Superior temporal gyrus (tissue), 1 donor: ENCODE measurements around the gene ST6GALNAC5.

Experiments used
- DNase-seq: peaks from one replicate; pipeline ENCODE4 v3.0.0-alpha.2; 2016; ENCODE audit errors: extremely low spot score

ST6GALNAC5 gene

DNA sequence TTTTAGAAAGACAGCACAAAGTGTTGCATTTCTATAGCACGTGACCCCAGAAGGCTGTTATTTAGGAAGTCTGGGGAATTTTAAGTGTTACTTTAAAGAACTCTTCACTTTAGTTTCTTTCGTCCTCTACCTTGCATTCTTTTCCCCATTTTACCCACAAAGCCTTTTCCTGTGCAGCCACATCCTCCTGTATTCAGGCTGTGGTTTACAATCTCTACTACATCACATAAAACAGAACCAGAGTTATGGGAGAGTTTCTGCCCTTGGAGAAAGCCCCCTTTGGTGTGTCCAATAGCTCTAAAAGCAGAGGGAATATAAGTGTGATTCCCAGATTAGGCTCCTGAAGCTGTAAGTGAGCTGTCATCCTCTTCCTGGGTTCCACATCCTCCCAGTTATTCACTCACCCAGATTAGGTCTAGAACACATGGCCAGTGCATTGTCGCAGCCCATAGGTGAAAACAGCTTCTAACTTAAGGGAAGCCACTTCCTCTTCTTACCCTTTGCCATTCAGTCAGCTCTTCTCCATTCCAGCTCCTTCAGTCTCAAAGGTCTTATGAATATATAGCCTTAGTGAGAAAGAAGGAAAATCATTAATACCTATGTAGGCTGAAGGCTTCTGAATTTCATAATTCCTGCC, 180.8 kb downstream of the ST6GALNAC5 start:
- no peak for DNase-seq

DNA sequence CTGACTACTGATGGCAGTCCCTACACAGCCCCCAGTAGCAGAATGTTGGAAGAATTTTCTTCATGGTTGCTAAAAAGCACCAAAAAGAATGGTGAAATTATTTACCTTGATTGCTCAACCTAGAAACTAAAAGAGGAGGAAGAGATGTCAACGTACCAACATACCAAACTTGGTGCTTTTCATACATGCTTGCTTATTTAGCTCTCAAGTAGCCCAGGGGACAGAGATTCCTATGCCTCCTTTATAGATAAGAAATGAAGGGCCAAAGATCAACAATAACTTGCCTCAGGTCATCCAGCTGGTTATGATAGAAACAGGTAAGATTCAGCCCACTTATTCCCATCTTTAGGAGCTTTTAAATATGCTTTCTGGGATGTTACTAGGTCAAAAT, 181.3 kb downstream of the ST6GALNAC5 start:
- DNase-seq, result no peak

DNA sequence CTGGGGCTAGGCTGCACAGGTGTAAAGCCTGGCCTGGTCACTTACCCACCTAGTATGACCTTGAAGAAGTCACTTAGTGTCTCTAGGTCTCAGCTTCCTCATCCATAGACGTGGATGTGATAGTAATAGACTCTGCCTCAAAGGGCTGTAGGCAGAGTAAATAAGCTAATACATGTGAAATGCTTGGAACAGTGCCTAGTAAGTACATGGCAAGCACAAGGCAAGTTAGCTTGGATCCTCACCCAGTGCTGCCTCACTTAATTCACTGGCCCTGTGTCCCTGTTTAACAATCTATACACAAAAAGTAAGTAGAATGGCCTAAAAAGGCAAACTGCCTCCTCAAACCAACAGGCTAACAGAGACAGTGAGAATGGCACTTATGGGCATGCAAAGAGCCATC, 184.1 kb downstream of the ST6GALNAC5 start:
- no peak for DNase-seq

DNA sequence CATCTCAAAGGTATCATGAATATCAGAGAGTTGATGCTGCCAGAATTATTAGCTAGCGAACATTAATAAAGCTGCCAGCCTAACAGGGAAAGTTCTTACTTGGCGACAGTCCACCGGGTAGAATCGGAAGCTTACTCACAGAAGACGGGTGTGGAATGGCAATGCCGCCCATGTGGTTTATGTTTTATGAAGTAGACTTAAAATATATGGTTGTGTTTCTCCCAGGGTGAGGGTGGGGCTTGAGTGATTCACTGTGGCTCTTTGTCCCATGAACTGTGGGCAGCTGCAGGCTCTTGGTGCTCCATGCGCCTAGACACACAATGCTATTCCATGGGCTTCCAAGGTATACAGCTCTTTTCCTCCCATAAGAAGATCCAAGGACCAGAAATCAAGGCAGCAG, 189.2 kb downstream of the ST6GALNAC5 start:
- no peak for DNase-seq

DNA sequence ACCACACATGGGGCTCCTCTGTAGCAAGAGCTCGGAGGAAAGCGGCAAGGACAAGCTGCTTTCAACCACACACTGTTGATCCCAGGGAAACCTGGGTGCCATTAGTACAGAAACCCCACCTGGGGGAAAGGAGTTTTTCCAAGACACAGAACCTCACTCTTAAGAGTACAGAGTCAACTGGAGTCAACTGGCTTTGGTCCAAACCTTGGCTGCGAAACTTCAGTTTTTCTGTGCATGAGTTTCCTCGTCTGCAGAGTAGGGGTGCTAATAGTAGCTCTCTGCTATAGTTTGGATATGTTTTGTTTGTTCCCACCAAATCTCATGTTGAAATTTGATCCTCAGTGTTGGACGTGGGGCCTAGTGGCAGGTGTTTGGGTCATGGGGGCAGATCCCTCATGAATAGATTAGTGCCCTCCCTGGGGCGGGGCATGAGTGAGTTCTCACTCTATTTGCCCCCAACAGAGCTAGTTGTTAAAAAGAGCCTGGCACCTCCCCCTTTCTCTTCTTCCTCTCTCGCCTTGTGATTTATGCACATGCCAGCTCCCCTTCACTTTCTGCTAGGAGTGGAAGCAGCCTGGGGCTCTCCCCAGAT, 190.8 kb downstream of the ST6GALNAC5 start:
- DNase-seq, result no peak

DNA sequence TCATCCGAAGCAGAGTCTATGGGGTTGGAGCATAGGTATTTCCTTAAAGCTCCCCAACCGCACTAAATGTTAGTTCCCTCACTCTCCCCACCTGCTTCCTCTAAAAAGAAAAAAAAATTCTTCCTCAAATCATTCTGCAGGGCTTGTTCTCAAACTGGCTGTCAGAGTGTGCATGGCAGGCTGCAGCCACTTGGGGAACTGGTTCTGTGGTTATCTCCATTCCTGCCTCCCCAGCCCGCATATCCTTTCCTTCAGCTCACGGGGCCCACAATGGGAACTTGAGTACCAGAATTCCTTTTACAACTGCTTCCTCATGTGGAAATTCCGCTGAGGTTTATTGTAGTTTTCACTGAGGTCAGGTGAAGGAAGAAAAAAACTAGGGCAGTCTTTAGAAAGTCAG, 192.7 kb downstream of the ST6GALNAC5 start:
- no peak for DNase-seq

DNA sequence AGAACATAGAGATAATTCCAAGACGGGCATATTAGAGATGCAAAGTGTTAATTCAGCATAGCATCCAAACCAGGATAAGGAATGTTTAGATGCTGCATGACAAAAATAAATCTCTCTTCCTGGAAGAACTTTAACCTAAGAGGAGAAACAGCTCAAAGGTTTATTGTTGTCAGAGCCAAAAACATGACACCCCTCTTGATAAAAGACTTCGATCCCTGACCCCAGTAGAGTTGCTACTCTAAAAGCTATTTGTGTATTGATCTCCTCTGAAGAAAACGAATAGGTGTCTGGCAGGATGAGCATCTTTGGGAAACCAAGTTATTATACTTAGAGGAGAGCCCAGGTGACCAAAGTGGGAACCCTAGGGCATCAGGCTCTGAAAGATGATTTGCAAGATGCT, 193.9 kb downstream of the ST6GALNAC5 start:
- no peak for DNase-seq

DNA sequence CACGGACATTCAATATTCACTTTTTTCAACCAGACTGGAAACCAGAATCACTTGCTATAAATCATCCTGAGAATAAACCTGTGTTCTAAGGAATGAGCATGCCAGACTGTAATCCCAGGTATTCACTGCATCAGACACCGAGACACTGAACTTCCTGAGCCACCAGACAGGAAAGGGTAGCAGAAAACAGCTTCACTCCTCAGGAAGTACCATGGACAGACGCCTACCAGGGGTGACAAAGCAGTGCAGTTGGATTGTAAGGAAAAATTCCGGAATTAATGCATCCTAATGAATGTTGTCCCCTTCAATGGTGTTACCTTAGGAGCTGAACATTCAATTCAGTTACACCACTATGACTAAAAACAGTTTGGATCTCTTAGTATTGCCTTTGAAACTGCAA, 195.8 kb downstream of the ST6GALNAC5 start:
- no peak for DNase-seq

DNA sequence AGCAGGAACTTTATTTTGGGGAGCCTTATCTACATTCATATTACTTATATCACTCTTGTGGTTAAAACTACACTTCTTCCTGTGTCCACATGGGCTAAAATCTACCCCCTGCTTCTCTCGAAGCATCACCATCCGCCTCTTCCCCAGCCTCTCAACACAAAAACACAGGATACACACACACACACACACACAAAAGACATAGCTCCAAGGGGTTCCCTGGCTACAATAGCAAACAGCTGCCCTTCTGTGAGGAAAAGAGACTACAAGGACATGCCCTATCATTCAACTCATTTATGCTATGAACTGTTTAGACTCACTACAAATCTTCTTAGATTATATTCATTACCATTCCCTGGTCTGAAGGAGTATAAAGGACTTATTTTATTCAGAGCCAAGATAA, 197.0 kb downstream of the ST6GALNAC5 start:
- no peak for DNase-seq

DNA sequence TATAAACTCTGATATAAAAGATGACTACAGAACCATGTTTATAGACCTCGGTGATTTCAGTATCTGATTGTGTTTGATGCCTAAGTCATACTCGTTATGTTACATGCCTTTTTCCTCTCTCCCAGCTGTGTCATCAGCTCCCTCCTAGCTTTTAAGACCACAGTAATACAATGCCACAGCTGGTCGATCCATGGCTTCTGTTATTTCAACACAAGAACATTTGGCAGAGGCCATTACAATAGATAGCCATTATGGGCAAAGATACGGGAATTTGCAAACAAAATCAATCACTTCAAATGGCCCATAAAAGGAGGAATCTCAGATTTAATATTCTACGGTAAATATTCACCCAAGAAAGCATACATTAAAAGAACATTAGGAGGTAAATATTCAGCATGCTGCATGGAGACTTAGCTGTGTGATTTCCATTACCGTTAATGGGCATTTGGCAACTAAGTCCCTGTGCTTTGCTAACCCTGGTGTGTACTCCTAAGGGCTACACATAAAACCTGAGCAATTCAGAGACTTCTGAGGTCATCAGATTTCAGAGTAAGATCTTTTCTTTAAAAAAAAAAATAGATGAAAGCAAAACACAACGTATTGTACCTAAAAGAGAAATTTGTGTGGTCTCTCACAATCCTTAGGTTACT, 198.5 kb downstream of the ST6GALNAC5 start:
- no peak for DNase-seq

DNA sequence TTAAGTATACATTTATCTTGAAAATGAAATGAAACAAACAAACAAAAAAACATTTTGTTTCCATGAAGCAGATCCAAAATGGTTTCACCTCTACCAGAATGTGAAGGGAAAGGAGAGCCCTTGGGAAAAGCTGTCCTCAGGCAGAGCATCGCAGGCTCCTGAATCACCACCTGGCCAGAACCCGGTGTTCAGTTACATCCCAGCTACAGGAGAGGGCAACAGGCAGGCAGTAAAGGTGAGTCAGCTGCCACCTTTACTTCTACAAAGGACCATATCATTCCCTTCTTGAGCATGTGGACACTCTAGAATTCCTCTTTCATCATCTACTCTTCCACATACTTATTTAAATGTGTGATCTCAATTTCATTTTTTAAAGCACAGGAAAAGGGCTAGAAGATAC, 200.7 kb downstream of the ST6GALNAC5 start:
- DNase-seq, result no peak

DNA sequence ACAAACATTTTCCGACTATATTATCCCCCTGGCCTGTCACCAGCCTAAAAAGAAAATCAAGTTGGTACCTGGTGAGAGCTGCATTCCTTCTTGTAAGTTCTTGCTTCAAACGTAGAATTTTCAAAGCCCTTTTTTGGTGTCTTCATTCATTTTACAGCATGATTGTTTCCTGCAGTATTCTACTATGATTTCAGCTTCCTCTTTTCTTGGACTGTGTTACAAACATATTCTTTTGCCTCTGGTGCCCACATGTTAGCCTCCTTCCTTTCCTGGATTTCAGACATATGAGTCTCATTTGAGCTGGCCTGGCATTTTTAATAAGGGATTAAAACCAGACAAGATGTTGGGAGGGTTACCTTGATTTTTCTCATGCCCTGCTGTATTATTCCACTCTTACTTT, 209.5 kb downstream of the ST6GALNAC5 start:
- DNase-seq, result no peak

DNA sequence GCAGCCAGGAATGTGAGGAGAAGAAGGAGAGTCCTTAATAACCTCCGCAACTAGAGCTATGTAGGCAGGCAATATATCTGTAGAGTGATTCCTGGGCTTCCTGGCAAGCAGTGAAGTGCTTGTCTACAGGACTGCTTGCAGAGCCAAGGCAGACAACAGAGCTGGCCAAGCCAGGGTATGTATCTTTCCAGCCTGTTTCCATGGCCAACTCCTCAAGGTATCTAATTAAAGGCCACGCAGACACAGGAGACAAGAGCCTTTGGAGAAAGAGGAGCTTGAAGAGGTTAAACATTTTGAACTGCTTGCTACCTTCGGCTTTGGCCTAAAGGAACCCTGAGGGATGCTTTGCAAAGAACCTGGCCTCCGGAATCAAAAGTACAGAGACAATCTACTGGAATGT, 214.6 kb downstream of the ST6GALNAC5 start:
- no peak for DNase-seq

DNA sequence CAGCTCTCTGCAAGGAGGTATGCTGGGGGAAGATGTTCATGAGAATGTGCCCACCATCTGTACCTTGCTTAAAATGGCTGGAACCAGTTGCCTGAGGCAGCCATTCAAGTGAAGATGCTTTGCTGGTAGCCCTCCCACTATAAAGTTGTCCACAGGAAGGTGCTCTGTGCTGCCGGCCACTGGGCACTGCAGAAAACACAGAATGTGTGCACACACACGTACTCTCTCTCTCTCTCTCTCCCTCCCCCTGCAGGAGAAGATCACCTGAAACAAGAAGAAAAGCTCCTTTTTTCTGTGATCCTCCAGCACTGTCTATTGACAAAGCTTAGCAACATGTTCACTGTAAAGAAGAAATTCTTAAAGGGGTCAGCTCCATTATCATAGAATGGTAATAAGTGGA, 217.2 kb downstream of the ST6GALNAC5 start:
- DNase-seq, result no peak

DNA sequence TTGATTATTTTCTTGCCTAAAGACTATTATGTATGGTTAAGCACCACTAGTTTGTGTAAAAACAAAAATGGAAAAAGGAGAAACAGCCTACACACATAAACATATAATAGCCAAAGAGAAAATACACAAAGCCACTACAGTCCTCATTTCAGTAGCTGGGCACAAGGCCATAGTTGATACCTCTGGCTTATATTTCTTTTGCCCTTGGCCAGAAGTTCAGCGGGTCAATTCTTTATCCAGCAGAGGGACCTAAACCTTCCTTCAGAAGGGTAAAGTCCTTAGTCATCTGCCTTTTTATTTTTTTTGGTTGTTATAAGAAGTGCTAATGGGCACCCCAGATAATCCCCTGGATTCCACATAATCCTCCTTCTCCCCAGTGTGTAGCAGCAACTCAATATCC, 217.8 kb downstream of the ST6GALNAC5 start:
- DNase-seq, result no peak

DNA sequence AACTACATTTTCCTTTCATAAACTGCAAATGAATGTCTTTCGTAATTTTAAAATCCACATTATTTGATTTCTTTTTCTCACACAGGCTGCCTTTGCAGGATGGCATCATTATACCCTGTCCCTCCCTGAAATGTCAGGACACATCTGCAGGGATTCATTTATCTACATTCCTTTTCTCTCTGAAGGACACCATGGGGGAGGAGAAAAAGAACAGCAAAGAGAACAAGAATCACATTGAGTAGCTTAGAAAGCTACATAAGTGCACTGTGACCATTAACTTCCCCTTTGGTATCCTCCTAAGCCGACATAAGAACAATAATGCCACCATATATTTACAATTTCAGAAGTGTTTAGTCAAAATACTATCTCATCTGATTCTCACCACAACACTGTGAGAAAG, 222.5 kb downstream of the ST6GALNAC5 start:
- DNase-seq, result no peak

DNA sequence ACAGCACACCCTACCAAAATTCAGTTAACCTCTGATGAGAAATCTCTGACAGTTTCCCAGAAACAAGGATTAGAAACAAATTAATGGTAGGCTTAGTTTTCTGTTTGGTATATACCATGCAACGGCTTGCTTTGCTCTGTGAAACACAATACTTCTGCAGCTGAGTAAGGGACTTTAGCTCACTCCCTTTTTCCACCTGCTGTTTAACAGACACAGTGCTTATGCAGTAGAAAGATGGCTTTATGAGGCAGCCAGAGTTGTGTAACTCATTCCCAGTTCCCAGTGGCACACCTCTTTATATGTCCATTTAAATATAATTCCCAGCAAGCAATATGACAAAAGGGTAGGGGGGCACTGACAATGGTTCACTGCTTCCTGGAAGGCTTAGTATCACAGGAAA, 228.0 kb downstream of the ST6GALNAC5 start:
- DNase-seq, result no peak

DNA sequence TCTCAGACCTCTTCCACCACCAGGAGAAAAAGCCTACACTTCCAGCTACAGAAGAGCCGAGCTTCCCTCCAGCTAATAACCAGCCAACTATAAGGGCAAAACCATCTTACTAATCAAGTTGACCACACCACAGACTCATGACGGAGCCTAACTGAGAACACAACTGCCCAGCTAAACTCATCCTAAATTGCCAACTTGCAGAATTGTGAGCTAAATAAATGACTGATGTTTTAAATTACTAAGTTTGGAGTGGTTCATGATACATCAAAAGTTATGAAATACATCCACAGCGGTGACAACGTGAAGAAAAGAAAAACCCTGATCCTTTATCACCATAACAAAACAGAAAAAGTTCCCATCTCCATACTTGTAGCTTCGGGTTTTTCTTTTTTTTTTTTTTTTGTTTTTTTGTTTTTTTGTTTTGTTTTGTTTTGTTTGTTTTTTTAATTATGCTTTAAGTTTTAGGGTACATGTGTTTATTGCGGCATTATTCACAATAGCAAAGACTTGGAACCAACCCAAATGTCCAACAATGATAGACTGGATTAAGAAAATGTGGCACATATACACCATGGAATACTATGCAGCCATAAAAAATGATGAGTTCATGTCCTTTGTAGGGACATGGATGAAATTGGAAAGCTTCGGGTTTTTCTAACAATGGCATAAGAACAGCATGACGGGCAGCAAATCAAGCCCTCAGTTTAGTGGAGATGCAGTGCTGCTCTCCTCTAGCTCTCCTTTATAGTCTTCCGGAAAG, 229.4 kb downstream of the ST6GALNAC5 start:
- DNase-seq, result no peak

DNA sequence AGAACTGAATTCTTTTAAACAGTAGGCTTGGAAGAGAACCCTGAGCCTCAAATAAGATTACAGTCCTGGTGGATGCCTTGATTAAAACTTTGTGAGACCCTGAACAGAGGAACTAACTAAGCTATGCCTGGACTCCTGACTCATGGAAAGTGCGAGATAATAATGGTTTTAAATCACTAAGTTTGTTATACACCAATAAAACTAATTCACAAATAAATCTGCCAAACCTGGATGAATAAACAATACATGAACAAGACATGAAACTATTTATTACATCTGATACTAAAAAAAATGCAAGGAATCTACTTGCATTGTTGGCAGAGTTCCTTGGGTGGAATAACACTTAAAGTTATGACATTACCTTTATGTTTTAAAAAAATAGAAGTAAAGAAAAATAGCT, 233.6 kb downstream of the ST6GALNAC5 start:
- no peak for DNase-seq

DNA sequence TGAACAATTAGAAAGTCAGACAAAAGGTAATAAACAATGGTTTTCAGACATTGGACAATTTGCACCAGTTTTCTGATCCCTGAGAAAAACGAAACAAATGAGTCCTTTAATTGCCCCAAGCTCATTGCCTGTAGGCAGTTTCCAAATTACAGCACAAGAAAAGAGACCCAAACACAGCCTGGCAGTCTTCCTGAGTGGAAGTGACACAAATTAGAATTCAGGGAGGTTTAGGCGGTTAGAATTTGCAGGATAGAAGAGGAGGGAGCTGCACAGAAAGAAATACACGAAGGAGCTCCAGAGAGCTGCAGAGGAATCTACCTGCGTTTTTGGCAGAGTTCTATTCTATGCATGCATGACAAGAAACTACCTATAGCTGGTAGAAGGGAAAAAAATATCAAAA, 236.2 kb downstream of the ST6GALNAC5 start:
- no peak for DNase-seq

DNA sequence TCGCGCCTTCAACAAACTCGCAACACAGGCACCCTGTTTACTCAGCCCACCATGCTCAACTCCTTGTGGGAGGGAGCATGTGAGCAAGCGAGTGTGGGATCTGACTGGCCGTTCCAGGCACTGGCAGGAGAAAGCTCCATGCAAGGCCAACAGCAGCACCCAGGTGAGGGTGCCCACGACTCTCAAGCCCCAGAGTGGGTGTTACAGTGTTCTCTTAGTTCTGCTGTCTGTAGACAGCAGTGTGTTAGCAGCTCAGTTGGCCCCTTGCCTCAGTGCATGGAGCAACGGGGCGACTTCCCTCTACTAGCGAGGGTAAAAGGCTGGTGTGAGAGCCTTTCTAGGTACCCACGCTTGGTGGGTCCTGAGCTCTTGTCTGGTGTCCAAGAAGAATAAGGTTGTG, 237.4 kb downstream of the ST6GALNAC5 start:
- DNase-seq, result no peak
